Liver (tissue), 9 donors: Measurements from ENCODE around the gene DENND11. TPM values are rescaled to one million over a fixed set of nuclear protein-coding genes. Genes with fewer than 3 reads are reported as not detected.

Experiments
- DNase-seq: peaks from one replicate; pipeline ENCODE4 v3.0.0-alpha.2; 2017; ENCODE audit warnings: low spot score
- H3K27ac ChIP-seq, 2 donors: one replicate each; pipeline ENCODE4 v1.7.0; 2013; ENCODE audit warnings: inconsistent platforms in 2 of 2, low read length in 2 of 2, control low read depth in 1 of 2, low read depth in 1 of 2, mild to moderate bottlenecking in 1 of 2
- H3K27me3 ChIP-seq, 4 donors: one replicate each; pipeline versions ENCODE4 v1.6.1 to v1.7.0; 2013; ENCODE audit warnings: low read length in 3 of 4, inconsistent platforms in 1 of 4, mild to moderate bottlenecking in 1 of 4, moderate library complexity in 1 of 4; ENCODE audit not compliant: control insufficient read depth in 4 of 4, insufficient read depth in 4 of 4
- H3K36me3 ChIP-seq, 4 donors: one replicate each; pipeline versions ENCODE4 v1.6.1 to v1.7.0; 2013; ENCODE audit warnings: low read length in 3 of 4, mild to moderate bottlenecking in 3 of 4, low read depth in 1 of 4, moderate library complexity in 1 of 4; ENCODE audit not compliant: control insufficient read depth in 4 of 4, insufficient read depth in 3 of 4
- H3K4me1 ChIP-seq, 4 donors: one replicate each; pipeline versions ENCODE4 v1.6.1 to v1.7.0; 2013; ENCODE audit warnings: low read length in 3 of 4, mild to moderate bottlenecking in 3 of 4, moderate library complexity in 1 of 4; ENCODE audit not compliant: control insufficient read depth in 4 of 4, insufficient read depth in 4 of 4
- H3K4me3 ChIP-seq, 3 donors: one replicate each; pipeline versions ENCODE4 v1.6.1 to v1.7.0; 2013; ENCODE audit warnings: low read length in 3 of 3, control low read depth in 1 of 3, low read depth in 1 of 3, mild to moderate bottlenecking in 1 of 3
- H3K9ac ChIP-seq, 2 donors: one replicate each; pipeline ENCODE4 v1.7.0; 2013; ENCODE audit warnings: low read length in 2 of 2, mild to moderate bottlenecking in 2 of 2, moderate library complexity in 2 of 2, control low read depth in 1 of 2, low read depth in 1 of 2
- H3K9me3 ChIP-seq, 4 donors: one replicate each; pipeline versions ENCODE4 v1.6.1 to v1.7.0; 2013; ENCODE audit warnings: low read length in 3 of 4; ENCODE audit not compliant: control insufficient read depth in 4 of 4
- ATF3 ChIP-seq: IDR thresholded peaks from 2 replicates; pipeline ENCODE4 v1.6.1; 2016; ENCODE audit warnings: antibody characterized with exemption
- CTCF ChIP-seq: fragments of 150-350 bp; IDR thresholded peaks from 2 replicates; pipeline ENCODE4 v1.5.1; 2017; ENCODE audit warnings: improper control_type of control experiment, low read depth, low read length; ENCODE audit not compliant: missing input control
- EGR1 ChIP-seq, 2 donors: IDR thresholded peaks; 2 replicates each; pipeline ENCODE4 v1.6.1; 2016 to 2018; ENCODE audit warnings: antibody characterized with exemption in 2 of 2, low read depth in 2 of 2
- FOXA1 ChIP-seq: IDR thresholded peaks from 2 replicates; pipeline ENCODE4 v1.6.1; 2016; ENCODE audit warnings: antibody characterized with exemption
- FOXA2 ChIP-seq: IDR thresholded peaks from 2 replicates; pipeline ENCODE4 v1.6.1; 2016; ENCODE audit warnings: antibody characterized with exemption
- GABPA ChIP-seq, 2 donors: IDR thresholded peaks in 1 of 2; conservative IDR thresholded peaks in 1 of 2; 2 replicates each; pipeline ENCODE4 v1.6.1; 2016; ENCODE audit warnings: antibody characterized with exemption in 2 of 2, mild to moderate bottlenecking in 1 of 2, moderate library complexity in 1 of 2
- HNF4A ChIP-seq, 2 donors: conservative IDR thresholded peaks; 2 replicates each; pipeline ENCODE4 v1.6.1; 2016; ENCODE audit warnings: antibody characterized with exemption in 2 of 2, mild to moderate bottlenecking in 2 of 2
- HNF4G ChIP-seq: IDR thresholded peaks from 2 replicates; pipeline ENCODE4 v1.6.1; 2016; ENCODE audit warnings: antibody characterized with exemption
- JUND ChIP-seq, 2 donors: IDR thresholded peaks; 2 replicates each; pipeline ENCODE4 v1.6.1; 2016; ENCODE audit warnings: antibody characterized with exemption in 2 of 2
- MAX ChIP-seq: IDR thresholded peaks from 2 replicates; pipeline ENCODE4 v1.6.1; 2016; ENCODE audit warnings: antibody characterized with exemption
- NR2F2 ChIP-seq: IDR thresholded peaks from 2 replicates; pipeline ENCODE4 v1.6.1; 2016; ENCODE audit warnings: antibody characterized with exemption
- RAD21 ChIP-seq, 2 donors: IDR thresholded peaks; 2 replicates each; pipeline ENCODE4 v1.6.1; 2016; ENCODE audit warnings: antibody characterized with exemption in 2 of 2, mild to moderate bottlenecking in 2 of 2
- REST ChIP-seq: IDR thresholded peaks from 2 replicates; pipeline ENCODE4 v1.6.1; 2016; ENCODE audit warnings: antibody characterized with exemption, mild to moderate bottlenecking
- RXRA ChIP-seq, 2 donors: IDR thresholded peaks; 2 replicates each; pipeline ENCODE4 v1.6.1; 2017 to 2018; ENCODE audit warnings: antibody characterized with exemption in 2 of 2, mild to moderate bottlenecking in 1 of 2
- SP1 ChIP-seq: IDR thresholded peaks from 2 replicates; pipeline ENCODE4 v1.6.1; 2018; ENCODE audit warnings: antibody characterized with exemption, mild to moderate bottlenecking
- TAF1 ChIP-seq: conservative IDR thresholded peaks from 2 replicates; pipeline ENCODE4 v1.6.1; 2016; ENCODE audit warnings: antibody characterized with exemption, mild to moderate bottlenecking
- YY1 ChIP-seq: IDR thresholded peaks from 2 replicates; pipeline ENCODE4 v1.6.1; 2016; ENCODE audit warnings: antibody characterized with exemption, mild to moderate bottlenecking
- ZBTB33 ChIP-seq: IDR thresholded peaks from 2 replicates; pipeline ENCODE4 v1.6.1; 2016; ENCODE audit warnings: antibody characterized with exemption
- WGBS: extraction: QIAGEN DNeasy Blood & Tissue Kit; methylation state at CpG from one replicate; pipeline ENCODE4 v1.1.7; 2013; 5-methylcytosine and 5-hydroxymethylcytosine counted together
- polyA plus RNA-seq, 2 donors: library from polyadenylated mRNA; stranded (reverse) in 1 of 2; unstranded in 1 of 2; fragments of 200-250 nt in 1 of 2; fragments of >200 nt in 1 of 2; fragmentation: Nextera tagmentation in 1 of 2; extraction: Ambion mirVana in 1 of 2; gene quantifications; one replicate each; pipeline versions ENCODE4 v1.2.1 to v1.2.3, GENCODE V29; 2013 to 2015
- total RNA-seq, 2 donors: library from RNA; depleted of rRNA; stranded (reverse); fragments of >200 nt; gene quantifications; one replicate each; pipeline ENCODE4 v1.2.3, GENCODE V29; 2014
- donor health status: healthy.
- donor health status: healthy.
- donor health status: healthy.
- donor health status: healthy.
- donor health status: healthy.

Gene DENND11
- total and polyA plus RNA-seq, 4 donors: 8.4 to 48.4 (median 12.8) TPM

- 32% methylated on average over 6 of the region's 6 CpGs for WGBS
- H3K27ac ChIP-seq: peak overlapping the region; percentile 60 to 82
- H3K27me3 ChIP-seq: no peaks in the 10 kb centered on the region
- peak overlapping the region in 1 of 2 donors; percentile 36 for H3K9ac ChIP-seq
- TF ChIP-seq RAD21 (IDR thresholded peaks at IDR 0.05) (peak; percentile 19 to 45), JUND (IDR thresholded peaks at IDR 0.05) (peak; percentile 80 to 96), GABPA (IDR thresholded peaks at IDR 0.05 in 1 of 2, conservative IDR thresholded peaks at IDR 0.05 in 1 of 2) (peak in 1 of 2 donors; percentile 69), YY1 (peak; percentile 89), EGR1 (IDR thresholded peaks at IDR 0.05; ENCODE audit: low read depth in 2 of 2) (peak in 1 of 2 donors; percentile 62), TAF1 (peak; percentile 72), CTCF (peak; percentile 0), RXRA (IDR thresholded peaks at IDR 0.05) (peak; percentile 88 to 97), NR2F2 (peak; percentile 66), FOXA1 (peak; percentile 94), FOXA2 (peak; percentile 98), HNF4G (peak; percentile 86), MAX (peak; percentile 87), REST (peak; percentile 78), ZBTB33 (peak; percentile 93), SP1 (peak; percentile 95), ATF3 (peak; percentile 30), HNF4A (conservative IDR thresholded peaks at IDR 0.05) (peak; percentile 96 to 99)
- no peaks in the 10 kb centered on the region for H3K36me3 ChIP-seq
- no peak overlapping the region for H3K4me3 ChIP-seq
- no peaks in the 10 kb centered on the region for H3K9me3 ChIP-seq
- DNase-seq: peak; percentile 39
- H3K4me1 ChIP-seq: peaks cover 13 to 53% (median 40%) of the 10 kb centered on the region in 4 donors
Measured at GRCh38 chr7:141695803-141696289, 6.1 kb downstream of the DENND11 start.
